GM18858 (cell line): Measurements from ENCODE around the gene LPP.
A peak's percentile ranks its signal among the peaks of the same experiment; 100 is the strongest.

Source experiments
- ATAC-seq: cut with Tn5 transposase; IDR thresholded peaks from one replicate; pipeline ENCODE4 v1.9.1; 2021; ENCODE audit not compliant: unreplicated experiment

Gene LPP

GRCh38 chr3:188295876-188296275, 141.9 kb downstream of the LPP start:
- ATAC-seq: no peak

- ATAC-seq: no peak
Observed at GRCh38 chr3:188296761-188297612, 143.0 kb downstream of the LPP start.

GRCh38 chr3:188298585-188298984, 144.6 kb downstream of the LPP start:
- ATAC-seq: no peak

- ATAC-seq: no peak
Observed at GRCh38 chr3:188299068-188299467, 145.1 kb downstream of the LPP start.

- no peak for ATAC-seq
Observed at GRCh38 chr3:188299708-188300107, 145.8 kb downstream of the LPP start.

- ATAC-seq: no peak
Observed at GRCh38 chr3:188301147-188301546, 147.2 kb downstream of the LPP start.

GRCh38 chr3:188303286-188303799, 149.4 kb downstream of the LPP start:
- ATAC-seq: no peak

GRCh38 chr3:188303823-188304222, 149.9 kb downstream of the LPP start:
- ATAC-seq: no peak

GRCh38 chr3:188304501-188304900, 150.5 kb downstream of the LPP start:
- ATAC-seq: no peak

GRCh38 chr3:188305220-188305619, 151.3 kb downstream of the LPP start:
- no peak for ATAC-seq

- no peak for ATAC-seq
Observed at GRCh38 chr3:188306435-188307005, 152.6 kb downstream of the LPP start.

GRCh38 chr3:188309437-188310269, 155.7 kb downstream of the LPP start:
- ATAC-seq: peak; percentile 99

GRCh38 chr3:188310270-188310710, 156.3 kb downstream of the LPP start:
- no peak for ATAC-seq

GRCh38 chr3:188315553-188315952, 161.6 kb downstream of the LPP start:
- ATAC-seq: no peak

GRCh38 chr3:188316021-188316722, 162.2 kb downstream of the LPP start:
- no peak for ATAC-seq

GRCh38 chr3:188316723-188317070, 162.7 kb downstream of the LPP start:
- ATAC-seq: no peak

- ATAC-seq: no peak
Observed at GRCh38 chr3:188319569-188319968, 165.6 kb downstream of the LPP start.

GRCh38 chr3:188320757-188321156, 166.8 kb downstream of the LPP start:
- no peak for ATAC-seq

- no peak for ATAC-seq
Observed at GRCh38 chr3:188321258-188321657, 167.3 kb downstream of the LPP start.

- ATAC-seq: no peak
Observed at GRCh38 chr3:188322135-188322887, 168.4 kb downstream of the LPP start.
